GM10847 (cell line): ENCODE measurements around the gene BPIFA3.

Experiments used
- POLR2A ChIP-seq: IDR thresholded peaks from 2 replicates; pipeline ENCODE4 v1.6.1; 2011; ENCODE audit not compliant: insufficient read length; ENCODE audit errors: extremely low read depth

BPIFA3 gene

DNA sequence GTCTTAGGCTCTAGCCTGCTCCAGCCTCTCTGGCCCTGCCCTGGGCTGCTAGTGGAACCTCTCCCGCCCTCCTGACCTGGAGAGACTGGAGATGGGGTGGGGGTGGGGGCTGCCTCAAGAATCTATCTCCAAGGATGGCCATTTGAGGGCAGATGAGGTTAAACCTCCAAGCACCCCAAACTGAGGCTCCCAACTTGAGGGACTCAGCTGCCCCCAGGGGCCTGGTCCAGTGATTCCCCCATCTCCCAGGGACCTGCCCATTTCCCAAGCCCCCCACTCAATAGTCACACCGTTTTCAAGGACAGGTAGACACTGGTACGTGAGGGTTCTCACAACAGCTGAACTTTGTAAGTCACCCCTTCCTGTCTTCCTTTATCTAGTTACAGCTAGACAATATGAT is 58.7 kb downstream of the BPIFA3 start:
- no peak for TF ChIP-seq POLR2A

- TF ChIP-seq POLR2A = no peak
Observed at GRCh38 chr20:33276303-33277113, 59.4 kb downstream of the BPIFA3 start.
